HFFc6 (cell line): Measurements from ENCODE around the gene SELENOO. TPM values are rescaled to one million over a fixed set of nuclear protein-coding genes. Genes with fewer than 3 reads are reported as not detected.

Experiments used
- DNase-seq: peaks from one replicate; pipeline ENCODE4 v3.0.0-alpha.2; 2018
- H3K27ac Mint-ChIP-seq: 2 replicates; pipeline ENCODE4 v1.8.0; 2020; ENCODE audit warnings: mild to moderate bottlenecking, mixed read lengths
- H3K27me3 Mint-ChIP-seq: 2 replicates; pipeline ENCODE4 v1.8.0; 2021; ENCODE audit warnings: mild to moderate bottlenecking, moderate library complexity, mixed read lengths; ENCODE audit not compliant: insufficient read depth
- H3K36me3 Mint-ChIP-seq: 2 replicates; pipeline ENCODE4 v1.8.0; 2021; ENCODE audit warnings: low read depth, mixed read lengths
- H3K4me1 Mint-ChIP-seq: 2 replicates; pipeline ENCODE4 v1.8.0; 2020; ENCODE audit warnings: low read depth, mixed read lengths
- H3K4me3 Mint-ChIP-seq: 2 replicates; pipeline ENCODE4 v1.8.0; 2020; ENCODE audit warnings: mild to moderate bottlenecking, moderate library complexity, mixed read lengths
- H3K9me3 Mint-ChIP-seq: 2 replicates; pipeline ENCODE4 v1.8.0; 2020; ENCODE audit warnings: mild to moderate bottlenecking, mixed read lengths
- CTCF ChIP-seq: fragments of 200-600 bp; sonication (generic); IDR thresholded peaks from 2 replicates; pipeline ENCODE4 v1.5.0; 2021; ENCODE audit warnings: antibody characterized with exemption, mild to moderate bottlenecking
- total RNA-seq, 6 experiments: library from RNA; stranded (reverse); fragmentation: NEBNext Ultra II Directional; extraction: Animal tissue kit (Norgen Biotek cat#: 25700); gene quantifications; 2 replicates in 1 of 6; 3 replicates in 5 of 6; pipeline ENCODE4 v1.2.3, GENCODE V29; 2021

The SELENOO gene
- total RNA-seq, 6 experiments from 2014 or later = 14.4 to 18.0 (median 16.0) TPM

GRCh38 chr22:50194037-50194805 is 6.6 kb upstream of the SELENOO start:
- Mint-ChIP-seq H3K4me3 (no peak overlapping the region), H3K9me3 (no peaks in the 10 kb centered on the region), H3K36me3 (no peaks in the 10 kb centered on the region), H3K27me3 (no peaks in the 10 kb centered on the region; the same call in 1 of the 2 replicates), H3K4me1 (peaks cover 25% of the 10 kb centered on the region), H3K27ac (no peak overlapping the region)
- no peak for DNase-seq
- no peak for TF ChIP-seq CTCF

GRCh38 chr22:50196256-50196655 is 4.6 kb upstream of the SELENOO start:
- DNase-seq = no peak
- no peak for TF ChIP-seq CTCF
- H3K4me1 Mint-ChIP-seq = peaks cover 12% of the 10 kb centered on the region
- H3K27me3 Mint-ChIP-seq = no peaks in the 10 kb centered on the region; the same call in 1 of the 2 replicates
- H3K4me3 Mint-ChIP-seq = no peak overlapping the region
- no peak overlapping the region for H3K27ac Mint-ChIP-seq
- H3K36me3 Mint-ChIP-seq = no peaks in the 10 kb centered on the region
- no peaks in the 10 kb centered on the region for H3K9me3 Mint-ChIP-seq

- no peak for TF ChIP-seq CTCF
- H3K4me1 Mint-ChIP-seq = peaks cover 7% of the 10 kb centered on the region
- no peak for DNase-seq
- no peak overlapping the region for H3K27ac Mint-ChIP-seq
- no peaks in the 10 kb centered on the region; the same call in 1 of the 2 replicates for H3K27me3 Mint-ChIP-seq
- H3K4me3 Mint-ChIP-seq = no peak overlapping the region
- H3K9me3 Mint-ChIP-seq = no peaks in the 10 kb centered on the region
- H3K36me3 Mint-ChIP-seq = peaks cover 3% of the 10 kb centered on the region; the same call in 1 of the 2 replicates
These were observed 3.6 kb upstream of the SELENOO start for GRCh38 chr22:50197000-50197800.

- Mint-ChIP-seq H3K27ac (no peak overlapping the region), H3K36me3 (peaks cover 10% of the 10 kb centered on the region), H3K27me3 (no peaks in the 10 kb centered on the region), H3K4me1 (peaks cover 10% of the 10 kb centered on the region), H3K4me3 (no peak overlapping the region), H3K9me3 (no peaks in the 10 kb centered on the region)
- no peak for DNase-seq
- no peak for TF ChIP-seq CTCF
These were observed 2.8 kb upstream of the SELENOO start for GRCh38 chr22:50197856-50198623.

- Mint-ChIP-seq H3K4me3 (no peak overlapping the region), H3K36me3 (peaks cover 15% of the 10 kb centered on the region), H3K4me1 (peaks cover 10% of the 10 kb centered on the region), H3K9me3 (no peaks in the 10 kb centered on the region), H3K27me3 (no peaks in the 10 kb centered on the region), H3K27ac (no peak overlapping the region)
- TF ChIP-seq CTCF = no peak
- no peak for DNase-seq
These were observed 2.2 kb upstream of the SELENOO start for GRCh38 chr22:50198624-50199017.
